Astrocyte of the hippocampus (primary cell): ENCODE measurements around the gene METTL26.

Experiments used
- DNase-seq: peaks from one replicate; pipeline ENCODE4 v3.0.0; 2011; ENCODE audit warnings: low read depth, low spot score

The METTL26 gene

GRCh38 chr16:595942-596735 lies 40.0 kb downstream of the METTL26 start:
- no peak for DNase-seq

GRCh38 chr16:595094-595528 lies 41.0 kb downstream of the METTL26 start:
- DNase-seq = no peak

GRCh38 chr16:593807-594206 lies 42.3 kb downstream of the METTL26 start:
- no peak for DNase-seq

- DNase-seq = no peak
Observed at GRCh38 chr16:593406-593805, 42.7 kb downstream of the METTL26 start.

- peak; percentile 20 for DNase-seq
Observed at GRCh38 chr16:592518-593306, 43.4 kb downstream of the METTL26 start.

GRCh38 chr16:591892-592517 lies 44.1 kb downstream of the METTL26 start:
- no peak for DNase-seq

- DNase-seq = peak; percentile 41
Observed at GRCh38 chr16:591231-591630, 44.9 kb downstream of the METTL26 start.

GRCh38 chr16:590815-591200 lies 45.3 kb downstream of the METTL26 start:
- no peak for DNase-seq

- peak; percentile 82 for DNase-seq
Observed at GRCh38 chr16:590188-590814, 45.8 kb downstream of the METTL26 start.

GRCh38 chr16:589658-590187 lies 46.4 kb downstream of the METTL26 start, which contains the start of gene RAB40C:
TSS of gene RAB40C (plus strand) at chr16:590066. CDS start at chr16:590292, 226 bp downstream.
- DNase-seq = peak; percentile 100

- DNase-seq = peak; percentile 98
Observed at GRCh38 chr16:588889-589657, 47.0 kb downstream of the METTL26 start.

- DNase-seq = peak; percentile 76
Observed at GRCh38 chr16:588639-588888, 47.5 kb downstream of the METTL26 start.

- no peak for DNase-seq
Observed at GRCh38 chr16:586645-587590, 49.2 kb downstream of the METTL26 start.

- DNase-seq = peak; percentile 81
Observed at GRCh38 chr16:586047-586644, 50.0 kb downstream of the METTL26 start.

- no peak for DNase-seq
Observed at GRCh38 chr16:585351-585750, 50.8 kb downstream of the METTL26 start.
